Duodenal mucosa (tissue), 2 donors: Measurements from ENCODE around the gene TUBGCP2.

Experiments used
- H3K27ac ChIP-seq: one replicate; pipeline ENCODE4 v1.7.0; 2013; ENCODE audit warnings: low read depth, low read length
- H3K27me3 ChIP-seq, 2 donors: one replicate each; pipeline ENCODE4 v1.7.0; 2013; ENCODE audit warnings: low read length in 2 of 2, control low read depth in 1 of 2; ENCODE audit not compliant: insufficient read depth in 2 of 2, control insufficient read depth in 1 of 2
- H3K36me3 ChIP-seq, 2 donors: one replicate each; pipeline ENCODE4 v1.7.0; 2013; ENCODE audit warnings: low read length in 2 of 2, control low read depth in 1 of 2; ENCODE audit not compliant: insufficient read depth in 2 of 2, control insufficient read depth in 1 of 2
- H3K4me1 ChIP-seq, 2 donors: one replicate each; pipeline ENCODE4 v1.7.0; 2013; ENCODE audit warnings: low read length in 2 of 2, control low read depth in 1 of 2; ENCODE audit not compliant: insufficient read depth in 2 of 2, control insufficient read depth in 1 of 2
- H3K4me3 ChIP-seq, 2 donors: one replicate each; pipeline ENCODE4 v1.7.0; 2013; ENCODE audit warnings: low read length in 2 of 2, low read depth in 1 of 2
- H3K9ac ChIP-seq, 2 donors: one replicate each; pipeline ENCODE4 v1.7.0; 2013; ENCODE audit warnings: low read length in 2 of 2, low read depth in 1 of 2
- H3K9me3 ChIP-seq, 2 donors: one replicate each; pipeline ENCODE4 v1.7.0; 2013; ENCODE audit warnings: low read length in 2 of 2, control low read depth in 1 of 2; ENCODE audit not compliant: control insufficient read depth in 1 of 2

TUBGCP2 gene

GRCh38 chr10:133231244-133231945, 77.3 kb downstream of the TUBGCP2 start:
- Histone ChIP-seq H3K9ac (no peak overlapping the region), H3K4me3 (no peak overlapping the region), H3K27me3 (peaks cover 24 to 33% of the 10 kb centered on the region in 2 donors)

GRCh38 chr10:133230387-133231195, 78.1 kb downstream of the TUBGCP2 start:
- Histone ChIP-seq H3K27ac (no peak overlapping the region), H3K9me3 (no peaks in the 10 kb centered on the region), H3K36me3 (no peaks in the 10 kb centered on the region), H3K9ac (no peak overlapping the region), H3K4me1 (no peaks in the 10 kb centered on the region), H3K27me3 (peaks cover 24 to 30% of the 10 kb centered on the region in 2 donors), H3K4me3 (no peak overlapping the region)

More at GRCh38 chr10:133231244-133231945, 77.3 kb downstream of the TUBGCP2 start:
- H3K27ac ChIP-seq: no peak overlapping the region
- H3K9me3 ChIP-seq: no peaks in the 10 kb centered on the region
- no peaks in the 10 kb centered on the region for H3K4me1 ChIP-seq
- no peaks in the 10 kb centered on the region for H3K36me3 ChIP-seq

DNA sequence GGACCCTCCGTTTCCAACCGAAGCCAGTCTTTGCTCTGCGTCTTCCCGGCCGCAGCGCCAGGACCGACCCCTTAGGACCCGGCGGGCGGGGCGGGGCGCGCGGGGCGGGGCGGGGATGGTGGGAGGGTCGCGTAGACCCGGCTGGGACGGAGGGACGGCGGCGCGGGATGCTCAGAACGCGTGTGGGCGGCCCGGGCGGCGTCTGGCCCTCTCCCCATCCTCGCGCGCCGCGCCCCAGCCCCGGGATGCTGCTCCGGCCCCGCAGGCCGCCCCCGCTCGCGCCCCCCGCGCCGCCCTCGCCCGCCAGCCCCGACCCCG, 78.7 kb downstream of the TUBGCP2 start, which contains the start of gene UTF1:
TSS of gene UTF1 (plus strand) at position 174 of the 318 bp plus-strand sequence. CDS start at position 246, 72 bp downstream.
- Histone ChIP-seq H3K27ac (no peak within 1 kb of the TSS), H3K4me3 (no peak within 1 kb of the TSS), H3K27me3 (peaks cover 24 to 30% of the 10 kb centered on the region in 2 donors), H3K4me1 (no peaks in the 10 kb centered on the region), H3K9me3 (no peaks in the 10 kb centered on the region), H3K9ac (no peak within 1 kb of the TSS), H3K36me3 (no peaks in the 10 kb centered on the region)

DNA sequence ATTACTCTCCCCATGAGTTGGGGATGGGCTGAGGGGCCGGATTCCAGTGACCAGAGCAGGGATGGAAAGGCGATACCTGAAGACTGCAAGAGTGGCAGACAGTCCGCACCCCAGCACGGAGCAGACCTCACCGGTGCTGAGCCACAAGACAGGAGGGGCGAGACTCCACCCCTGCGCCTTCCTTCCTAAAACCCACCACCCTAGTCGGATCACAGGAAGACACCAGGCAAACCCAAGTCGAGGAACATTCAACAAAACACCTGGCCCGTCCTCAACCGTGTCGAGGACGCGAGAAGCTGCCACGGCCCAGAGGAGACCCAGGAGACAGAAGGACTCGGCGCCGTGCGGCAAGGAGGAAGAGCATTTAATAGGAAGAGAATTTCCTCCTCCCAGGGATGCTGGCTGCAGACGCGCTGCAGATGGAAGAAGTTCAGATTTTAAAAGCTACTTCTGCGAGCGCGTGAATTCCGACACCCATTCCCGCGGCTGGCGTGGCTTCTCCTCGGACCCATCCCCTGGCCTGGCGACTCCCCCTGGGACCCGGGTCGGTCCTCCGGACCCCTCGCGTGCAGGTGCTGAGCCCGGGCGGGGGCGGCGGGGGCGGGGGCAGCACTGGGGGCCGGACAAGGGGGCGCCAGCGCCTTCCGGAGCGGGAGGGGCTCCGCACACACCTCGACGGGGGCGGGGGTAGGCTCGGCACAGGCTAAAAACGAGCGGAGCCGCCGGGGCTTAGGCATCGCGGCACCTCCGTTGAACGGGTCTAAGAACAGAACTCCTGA, 79.2 kb downstream of the TUBGCP2 start:
- H3K9me3 ChIP-seq: no peaks in the 10 kb centered on the region
- H3K27me3 ChIP-seq: peaks cover 24 to 30% of the 10 kb centered on the region in 2 donors
- H3K27ac ChIP-seq: no peak overlapping the region
- H3K4me1 ChIP-seq: no peaks in the 10 kb centered on the region
- H3K9ac ChIP-seq: no peak overlapping the region
- H3K36me3 ChIP-seq: no peaks in the 10 kb centered on the region
- no peak overlapping the region for H3K4me3 ChIP-seq
